ENCODE data around the gene EIF2S2. TPM values are rescaled to one million over a fixed set of nuclear protein-coding genes. Genes with fewer than 3 reads are reported as not detected.
A peak's percentile ranks its signal among the peaks of the same experiment; 100 is the strongest.

Gene EIF2S2
- total and polyA plus RNA-seq, 2 experiments from 2014 or later: 109 to 138 TPM

DNA sequence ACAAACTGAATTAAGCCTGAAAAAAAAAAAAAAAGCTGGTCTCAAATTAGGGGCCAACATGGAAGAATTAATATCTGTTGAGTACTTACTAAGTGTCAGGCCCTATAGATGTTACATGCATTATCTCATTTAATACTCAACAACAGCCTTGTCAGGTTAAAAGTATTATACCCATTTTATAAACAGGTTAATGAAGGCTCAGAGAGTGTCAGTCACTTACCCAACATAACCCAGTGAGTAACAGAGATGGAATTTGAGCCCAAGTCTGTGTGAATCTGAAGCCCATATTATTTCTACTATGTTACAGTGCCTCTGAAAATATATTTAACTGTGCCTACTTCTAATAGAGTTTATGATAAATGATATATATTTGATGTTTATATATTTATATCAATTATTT, 11.3 kb upstream of the EIF2S2 start:
- Histone ChIP-seq H3K9ac (no peak overlapping the region), H3K79me2 (ENCODE audit: insufficient read depth) (no peaks in the 10 kb centered on the region), H3K4me2 (ENCODE audit: unreplicated experiment) (no peak overlapping the region), H3K27me3 (replicated peaks; ENCODE audit: insufficient read depth) (no peaks in the 10 kb centered on the region), H4K20me1 (ENCODE audit: insufficient read depth) (no peaks in the 10 kb centered on the region), H3K4me3 (no peak overlapping the region), H3K9me3 (ENCODE audit: low read depth) (no peaks in the 10 kb centered on the region), H3K9me2 (ENCODE audit: insufficient read depth) (no peaks in the 10 kb centered on the region), H3K27ac (no peak overlapping the region), H3F3A (ENCODE audit: insufficient read depth) (peaks cover 8% of the 10 kb centered on the region; the same call in 1 of the 2 replicates), H3K4me1 (ENCODE audit: insufficient read depth) (no peaks in the 10 kb centered on the region), H2AFZ (no peak overlapping the region), H3K36me3 (ENCODE audit: low read depth) (no peaks in the 10 kb centered on the region)
- TF ChIP-seq EZH2phosphoT487 (IDR thresholded peaks at IDR 0.05; ENCODE audit: insufficient read depth, low read depth): no peak
- TF ChIP-seq EZH2 (IDR thresholded peaks at IDR 0.05; ENCODE audit: insufficient read depth, poor library complexity, severe bottlenecking): no peak
- in situ Hi-C loops (cut with MboI): no loop called here
- DNase-seq: peak; percentile 12

GRCh38 chr20:34122274-34122980, 10.4 kb upstream of the EIF2S2 start:
- in situ Hi-C loops (cut with MboI): no loop called here
- H3K9me3 ChIP-seq (ENCODE audit: low read depth): no peaks in the 10 kb centered on the region
- no peak overlapping the region for H3K27ac ChIP-seq
- no peaks in the 10 kb centered on the region for H3K79me2 ChIP-seq (ENCODE audit: insufficient read depth)
- H3K9me2 ChIP-seq (ENCODE audit: insufficient read depth): no peaks in the 10 kb centered on the region
- no peak overlapping the region for H3K4me3 ChIP-seq
- H3K4me2 ChIP-seq (ENCODE audit: unreplicated experiment): no peak overlapping the region
- WGBS, 2 experiments (ENCODE audit: low coverage in 1 of 2, low lambda C conversion rate in 2 of 2, missing lambda C conversion rate in 2 of 2): 90 to 92% methylated on average over 36 to 40 of the region's 43 CpGs
- H3K27me3 ChIP-seq (replicated peaks; ENCODE audit: insufficient read depth): no peaks in the 10 kb centered on the region
- H4K20me1 ChIP-seq (ENCODE audit: insufficient read depth): no peaks in the 10 kb centered on the region
- H3K36me3 ChIP-seq (ENCODE audit: low read depth): no peaks in the 10 kb centered on the region
- peaks cover 8% of the 10 kb centered on the region; the same call in 1 of the 2 replicates for H3F3A ChIP-seq (ENCODE audit: insufficient read depth)
- no peaks in the 10 kb centered on the region for H3K4me1 ChIP-seq (ENCODE audit: insufficient read depth)
- TF ChIP-seq EZH2phosphoT487 (IDR thresholded peaks at IDR 0.05; ENCODE audit: insufficient read depth, low read depth): no peak
- no peak for TF ChIP-seq EZH2 (IDR thresholded peaks at IDR 0.05; ENCODE audit: insufficient read depth, poor library complexity, severe bottlenecking)
- H3K9ac ChIP-seq: no peak overlapping the region
- DNase-seq: no peak
- H2AFZ ChIP-seq: no peak overlapping the region

- H3K4me2 ChIP-seq (ENCODE audit: unreplicated experiment): no peak overlapping the region
- no peaks in the 10 kb centered on the region for H3K36me3 ChIP-seq (ENCODE audit: low read depth)
- no peaks in the 10 kb centered on the region for H3K9me3 ChIP-seq (ENCODE audit: low read depth)
- no peak overlapping the region for H3K9ac ChIP-seq
- no peak for DNase-seq
- no peak overlapping the region for H2AFZ ChIP-seq
- H4K20me1 ChIP-seq (ENCODE audit: insufficient read depth): no peaks in the 10 kb centered on the region
- in situ Hi-C loops (cut with MboI): no loop called here
- TF ChIP-seq EZH2phosphoT487 (IDR thresholded peaks at IDR 0.05; ENCODE audit: insufficient read depth, low read depth) (no peak), EZH2 (IDR thresholded peaks at IDR 0.05; ENCODE audit: insufficient read depth, poor library complexity, severe bottlenecking) (no peak)
- H3K27ac ChIP-seq: no peak overlapping the region
- no peaks in the 10 kb centered on the region for H3K27me3 ChIP-seq (replicated peaks; ENCODE audit: insufficient read depth)
- H3K4me1 ChIP-seq (ENCODE audit: insufficient read depth): no peaks in the 10 kb centered on the region
- H3K4me3 ChIP-seq: no peak overlapping the region
- peaks cover 7% of the 10 kb centered on the region; the same call in 1 of the 2 replicates for H3F3A ChIP-seq (ENCODE audit: insufficient read depth)
- H3K9me2 ChIP-seq (ENCODE audit: insufficient read depth): no peaks in the 10 kb centered on the region
- H3K79me2 ChIP-seq (ENCODE audit: insufficient read depth): no peaks in the 10 kb centered on the region
- WGBS, 2 experiments (ENCODE audit: low coverage in 1 of 2, low lambda C conversion rate in 2 of 2, missing lambda C conversion rate in 2 of 2): 59 to 67% methylated on average over 2 of the region's 2 CpGs
These were observed 8.2 kb upstream of the EIF2S2 start for GRCh38 chr20:34120213-34120612.

DNA sequence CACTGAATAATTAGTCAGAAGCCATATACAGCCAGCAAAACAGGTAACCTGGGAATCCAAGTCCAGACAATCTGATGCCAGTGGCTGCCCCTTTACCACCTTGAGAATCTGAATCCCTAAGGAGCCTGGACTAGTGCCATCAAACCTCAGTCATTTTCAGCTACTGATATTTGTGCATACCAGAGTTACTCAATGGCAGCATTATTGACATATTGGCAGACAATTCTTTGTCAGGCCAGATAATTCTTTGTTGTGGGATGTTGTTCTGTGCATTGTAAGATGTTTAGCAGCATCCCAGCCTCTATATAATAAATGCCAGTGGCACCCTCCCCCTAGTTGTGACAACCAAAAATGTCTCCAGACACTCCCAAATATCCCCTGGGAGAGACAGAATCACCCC, 3.2 kb upstream of the EIF2S2 start:
- no peak overlapping the region for H2AFZ ChIP-seq
- TF ChIP-seq EZH2phosphoT487 (IDR thresholded peaks at IDR 0.05; ENCODE audit: insufficient read depth, low read depth): no peak
- no peak for TF ChIP-seq EZH2 (IDR thresholded peaks at IDR 0.05; ENCODE audit: insufficient read depth, poor library complexity, severe bottlenecking)
- no peak for DNase-seq
- no peaks in the 10 kb centered on the region for H3K9me2 ChIP-seq (ENCODE audit: insufficient read depth)
- no peaks in the 10 kb centered on the region for H3F3A ChIP-seq (ENCODE audit: insufficient read depth)
- no peaks in the 10 kb centered on the region for H3K9me3 ChIP-seq (ENCODE audit: low read depth)
- H3K79me2 ChIP-seq (ENCODE audit: insufficient read depth): peaks cover 18% of the 10 kb centered on the region
- H3K4me2 ChIP-seq (ENCODE audit: unreplicated experiment): no peak overlapping the region
- H3K27me3 ChIP-seq (replicated peaks; ENCODE audit: insufficient read depth): no peaks in the 10 kb centered on the region
- H3K27ac ChIP-seq: no peak overlapping the region
- in situ Hi-C loops (cut with MboI): no loop called here
- H3K4me3 ChIP-seq: no peak overlapping the region
- no peaks in the 10 kb centered on the region for H3K4me1 ChIP-seq (ENCODE audit: insufficient read depth)
- H3K9ac ChIP-seq: no peak overlapping the region
- peaks cover 7% of the 10 kb centered on the region for H4K20me1 ChIP-seq (ENCODE audit: insufficient read depth)
- no peaks in the 10 kb centered on the region for H3K36me3 ChIP-seq (ENCODE audit: low read depth)

DNA sequence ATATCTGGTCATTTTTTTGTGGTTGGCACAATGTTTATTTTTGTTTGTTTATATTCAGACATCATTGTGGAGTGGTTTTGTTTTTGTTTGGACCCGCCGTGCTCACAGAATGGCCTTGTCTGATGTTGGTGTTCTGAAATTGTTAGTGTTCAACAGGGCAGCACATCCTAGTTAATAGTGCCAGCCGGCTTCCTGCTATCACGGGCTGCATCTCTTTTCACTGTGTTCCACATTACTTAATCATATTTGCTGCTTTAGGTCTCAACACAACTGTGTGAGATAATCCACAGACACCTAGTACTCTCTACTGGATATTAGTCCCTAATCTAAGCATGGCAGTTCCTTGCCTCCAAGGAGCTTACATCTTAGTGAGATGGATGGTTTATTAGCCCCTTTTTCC, 2.8 kb upstream of the EIF2S2 start:
- H3K79me2 ChIP-seq (ENCODE audit: insufficient read depth): peaks cover 22% of the 10 kb centered on the region
- no peaks in the 10 kb centered on the region for H3K9me3 ChIP-seq (ENCODE audit: low read depth)
- TF ChIP-seq EZH2 (IDR thresholded peaks at IDR 0.05; ENCODE audit: insufficient read depth, poor library complexity, severe bottlenecking) (no peak), EZH2phosphoT487 (IDR thresholded peaks at IDR 0.05; ENCODE audit: insufficient read depth, low read depth) (no peak)
- no peak overlapping the region for H3K4me3 ChIP-seq
- no peaks in the 10 kb centered on the region for H3F3A ChIP-seq (ENCODE audit: insufficient read depth)
- no peak for DNase-seq
- H2AFZ ChIP-seq: no peak overlapping the region
- WGBS, 2 experiments (ENCODE audit: low coverage in 1 of 2, low lambda C conversion rate in 2 of 2, missing lambda C conversion rate in 2 of 2): 76 to 81% methylated on average over 4 of the region's 4 CpGs
- H3K27ac ChIP-seq: no peak overlapping the region
- peaks cover 8% of the 10 kb centered on the region for H4K20me1 ChIP-seq (ENCODE audit: insufficient read depth)
- no peak overlapping the region for H3K4me2 ChIP-seq (ENCODE audit: unreplicated experiment)
- H3K9ac ChIP-seq: no peak overlapping the region
- no peaks in the 10 kb centered on the region for H3K36me3 ChIP-seq (ENCODE audit: low read depth)
- in situ Hi-C loops (cut with MboI): no loop called here
- H3K4me1 ChIP-seq (ENCODE audit: insufficient read depth): peaks cover 2% of the 10 kb centered on the region; the same call in 1 of the 2 replicates
- no peaks in the 10 kb centered on the region for H3K9me2 ChIP-seq (ENCODE audit: insufficient read depth)
- H3K27me3 ChIP-seq (replicated peaks; ENCODE audit: insufficient read depth): no peaks in the 10 kb centered on the region

Measured in GM23248 (cell line).